HepG2 (cell line): ENCODE measurements around the gene IRF7. TPM values are rescaled to one million over a fixed set of nuclear protein-coding genes. Genes with fewer than 3 reads are reported as not detected.

Experiments used
- ATAC-seq: fragments of 200-7000 bp; cut with Tn5 transposase; 3 replicates; pipeline ENCODE4 v1.9.1; 2020; ENCODE audit warnings: mild to moderate bottlenecking, moderate library complexity
- BruUV-seq: library from RNA; stranded (reverse); fragments of 400-500 nt; replicated peaks from 2 replicates; lab custom pipeline; 2021; lab: Mats Ljungman, UMichigan
- CTCF ChIA-PET: fragments of 300-600 bp; formaldehyde crosslinking; extraction: SDS; loops from one replicate; lab custom pipeline; 2021; ENCODE audit warnings: low total read pairs, inconsistent platforms, low intra/inter-chr PET ratio; lab: Yijun Ruan, JAX
- POLR2A ChIA-PET: fragments of 350-600 bp; sonication (Branson Sonifier 250); formaldehyde crosslinking; loops from one replicate; lab custom pipeline; 2020; ENCODE audit warnings: antibody characterized with exemption, inconsistent platforms; lab: Yijun Ruan, JAX
- DNase-seq: peaks from one replicate; pipeline ENCODE4 v3.0.0-alpha.2; 2015; ENCODE audit warnings: low spot score
- FAIRE-seq: peaks from 3 replicates; lab custom pipeline; 2011; peaks lifted over from hg19 to GRCh38; lab: Jason Lieb, UNC
- H2AFZ ChIP-seq: one replicate; pipeline ENCODE4 v1.6.1; 2011; ENCODE audit warnings: low read length, inconsistent platforms
- H3K27ac ChIP-seq: fragments of 300-600 bp; 3 replicates; pipeline ENCODE4 v1.8.0; 2011; ENCODE audit warnings: mixed run types, mild to moderate bottlenecking, mixed read lengths, low read length, inconsistent platforms; ENCODE audit not compliant: insufficient read depth; ENCODE audit errors: extremely low read length
- H3K27me3 ChIP-seq, 2 experiments: fragments of 200-600 bp in 1 of 2; 2 replicates in 1 of 2; 3 replicates in 1 of 2; pipeline versions ENCODE4 v1.6.0 to v1.8.0; 2011; ENCODE audit warnings: low read length in 2 of 2, mild to moderate bottlenecking in 2 of 2, moderate library complexity in 2 of 2, inconsistent platforms in 1 of 2; ENCODE audit not compliant: insufficient read depth in 2 of 2, control insufficient read depth in 1 of 2
- H3K36me3 ChIP-seq, 2 experiments: fragments of 200-600 bp in 1 of 2; replicated peaks in 1 of 2; 2 replicates in 1 of 2; 3 replicates in 1 of 2; pipeline versions ENCODE4 v1.5.1 to v1.8.0; 2011; ENCODE audit warnings: low read length in 2 of 2, inconsistent platforms in 1 of 2; ENCODE audit not compliant: insufficient read depth in 2 of 2, control insufficient read depth in 1 of 2
- H3K4me1 ChIP-seq: 2 replicates; pipeline ENCODE4 v1.5.1; 2012; ENCODE audit warnings: low read length, inconsistent platforms; ENCODE audit not compliant: insufficient read depth
- H3K4me2 ChIP-seq: 2 replicates; pipeline ENCODE4 v1.6.0; 2011; ENCODE audit warnings: low read depth, low read length, inconsistent platforms
- H3K4me3 ChIP-seq, 3 experiments: fragments of 200-600 bp in 1 of 3; sonication (generic), shearing (Covaris generic) in 1 of 3; replicated peaks in 1 of 3; 2 replicates each; pipeline ENCODE4 v1.5.1; 2011 to 2016; ENCODE audit warnings: low read length in 3 of 3, inconsistent platforms in 2 of 3, low read depth in 2 of 3, mild to moderate bottlenecking in 2 of 3, control low read depth in 1 of 3, mixed read lengths in 1 of 3; ENCODE audit not compliant: insufficient read depth in 1 of 3
- H3K79me2 ChIP-seq: one replicate; pipeline ENCODE4 v1.6.1; 2011; ENCODE audit warnings: low read length, inconsistent platforms; ENCODE audit not compliant: insufficient read depth
- H3K9ac ChIP-seq: 2 replicates; pipeline ENCODE4 v1.6.0; 2011; ENCODE audit warnings: mild to moderate bottlenecking, low read depth, low read length, inconsistent platforms; ENCODE audit not compliant: insufficient read depth
- H3K9me3 ChIP-seq: 2 replicates; pipeline ENCODE4 v1.5.1; 2012; ENCODE audit warnings: mild to moderate bottlenecking, low read length
- H4K20me1 ChIP-seq: 2 replicates; pipeline ENCODE4 v1.6.0; 2011; ENCODE audit warnings: inconsistent platforms, mild to moderate bottlenecking, low read length, moderate library complexity; ENCODE audit not compliant: insufficient read depth
- BHLHE40 ChIP-seq: IDR thresholded peaks from 2 replicates; pipeline ENCODE4 v1.6.1; 2011; ENCODE audit warnings: low read length, improper control_type of control experiment
- CBX2 ChIP-seq, 2 experiments: fragments of 200-600 bp in 1 of 2; sonication (generic); formaldehyde crosslinking in 1 of 2; IDR thresholded peaks; 2 replicates each; pipeline versions ENCODE4 v1.7.0 to v1.8.1; 2018 to 2022; ENCODE audit warnings: low read depth in 2 of 2, low read length in 1 of 2, mild to moderate bottlenecking in 1 of 2, missing genetic modification reagents in 1 of 2
- ETV6 ChIP-seq: sonication (generic); formaldehyde crosslinking; conservative IDR thresholded peaks from 2 replicates; pipeline ENCODE4 v1.4.0; 2020; ENCODE audit warnings: missing genetic modification reagents
- KLF15 ChIP-seq: sonication (generic); formaldehyde crosslinking; IDR thresholded peaks from 2 replicates; pipeline ENCODE4 v1.8.1; 2023; ENCODE audit warnings: borderline replicate concordance, mild to moderate bottlenecking, inconsistent platforms, missing genetic modification reagents, mixed read lengths
- MAFK ChIP-seq, 2 experiments: IDR thresholded peaks in 1 of 2; conservative IDR thresholded peaks in 1 of 2; 2 replicates each; pipeline ENCODE4 v1.6.1; 2011; ENCODE audit warnings: improper control_type of control experiment in 2 of 2, low read length in 2 of 2
- MYC ChIP-seq: sonication (generic); formaldehyde crosslinking; IDR thresholded peaks from 2 replicates; pipeline ENCODE4 v1.9.0; 2021; ENCODE audit warnings: missing genetic modification reagents, borderline replicate concordance
- NR2F6 ChIP-seq, 2 experiments: IDR thresholded peaks; 2 replicates each; pipeline ENCODE4 v1.6.1; 2016; ENCODE audit warnings: antibody characterized with exemption in 1 of 2, mild to moderate bottlenecking in 1 of 2
- RARA ChIP-seq: IDR thresholded peaks from 2 replicates; pipeline ENCODE4 v1.6.1; 2016; ENCODE audit warnings: missing genetic modification reagents, missing compliant biosample characterization
- RBM22 ChIP-seq: fragments of 200-400 bp; formaldehyde crosslinking; optimal IDR thresholded peaks from 2 replicates; pipeline ENCODE3; 2017; ENCODE audit warnings: mild to moderate bottlenecking, low read length, moderate library complexity
- REPIN1 ChIP-seq: sonication (generic); formaldehyde crosslinking; IDR thresholded peaks from 2 replicates; pipeline ENCODE4 v1.8.0; 2022; ENCODE audit warnings: missing genetic modification reagents, low read depth, mild to moderate bottlenecking, borderline replicate concordance
- ZIK1 ChIP-seq: sonication (generic); formaldehyde crosslinking; IDR thresholded peaks from 2 replicates; pipeline ENCODE4 v1.5.0; 2020; ENCODE audit warnings: mild to moderate bottlenecking, low read depth, missing genetic modification reagents, borderline replicate concordance
- ZMYM2 ChIP-seq: sonication (generic); formaldehyde crosslinking; IDR thresholded peaks from 2 replicates; pipeline ENCODE4 v1.8.0; 2022; ENCODE audit warnings: mild to moderate bottlenecking, missing genetic modification reagents
- ZNF138 ChIP-seq: sonication (generic); formaldehyde crosslinking; IDR thresholded peaks from 2 replicates; pipeline ENCODE4 v1.5.0; 2020; ENCODE audit warnings: mild to moderate bottlenecking, low read depth, missing genetic modification reagents
- ZNF180 ChIP-seq: sonication (generic); formaldehyde crosslinking; IDR thresholded peaks from 2 replicates; pipeline ENCODE4 v1.4.0; 2020; ENCODE audit warnings: low read depth, missing genetic modification reagents, borderline replicate concordance
- ZNF205 ChIP-seq: IDR thresholded peaks from 2 replicates; pipeline ENCODE4 v1.6.1; 2018; ENCODE audit warnings: missing biosample characterization, missing genetic modification reagents
- ZNF430 ChIP-seq: sonication (generic); formaldehyde crosslinking; IDR thresholded peaks from 2 replicates; pipeline ENCODE4 v1.9.0; 2021; ENCODE audit warnings: mild to moderate bottlenecking, missing genetic modification reagents
- ZNF576 ChIP-seq: sonication (generic); formaldehyde crosslinking; IDR thresholded peaks from 2 replicates; pipeline ENCODE4 v1.4.0; 2020; ENCODE audit warnings: mild to moderate bottlenecking, missing genetic modification reagents
- ZNF724P ChIP-seq: sonication (generic); formaldehyde crosslinking; IDR thresholded peaks from 2 replicates; pipeline ENCODE4 v1.8.0; 2022; ENCODE audit warnings: missing genetic modification reagents, borderline replicate concordance
- WGBS: methylation state at CpG from one replicate; pipeline ENCODE4 v1.1.6; 2017; ENCODE audit warnings: low lambda C conversion rate; 5-methylcytosine and 5-hydroxymethylcytosine counted together
- in situ Hi-C: cut with HindIII; loops from 2 replicates; pipeline ENCODE4 v1.10.0; 2017; ENCODE audit warnings: low pct_unique_long_range_greater_than_20kb; ENCODE audit not compliant: extremely low pct_ligation_motif_present
- intact Hi-C: fragments of 100-400 bp; cut with micrococcal nuclease; formaldehyde crosslinking; loops from one replicate; pipeline ENCODE4 v1.10.0; 2022; ENCODE audit not compliant: unreplicated experiment
- polyA plus RNA-seq, 8 experiments: library from polyadenylated mRNA; depleted of rRNA in 3 of 8; stranded (reverse) in 7 of 8; unstranded in 1 of 8; fragments of >200 nt; fragmentation: Illumina TruSeq in 4 of 8; extraction: Trizol in 4 of 8; gene quantifications; 2 replicates each; pipeline versions ENCODE4 v1.2.1 to v1.2.3, GENCODE V29; 2011 to 2016; ENCODE audit warnings: low read depth in 4 of 8, missing spikeins in 1 of 8, mixed read lengths in 1 of 8; ENCODE audit not compliant: insufficient read depth in 1 of 8
- total RNA-seq, 5 experiments: library from RNA; depleted of rRNA; stranded (reverse); fragments of >200 nt; fragmentation: Illumina TruSeq; extraction: Trizol; gene quantifications; 2 replicates each; pipeline ENCODE4 v1.2.3, GENCODE V29; 2016; ENCODE audit warnings: low read depth in 1 of 5
- TF ChIP-seq, protein P1 (sequence below): sonication (generic); formaldehyde crosslinking; IDR thresholded peaks from 2 replicates; pipeline ENCODE4 v1.4.0; 2020; ENCODE audit warnings: missing genetic modification reagents, borderline replicate concordance

IRF7 gene
- total and polyA plus RNA-seq, 2 of the 13 experiments (the other 11 are each of a cell fraction or from before 2014, with no cell fraction given) = not detected

GRCh38 chr11:625636-626268 lies 10.0 kb upstream of the IRF7 start:
- Histone ChIP-seq H3K27me3 (no peaks in the 10 kb centered on the region), H3K4me2 (peak overlapping the region; percentile 75), H4K20me1 (peaks cover 16% of the 10 kb centered on the region; the same call in 1 of the 2 replicates), H3K79me2 (no peaks in the 10 kb centered on the region), H3K4me1 (peaks cover 31% of the 10 kb centered on the region), H3K4me3 (peak overlapping the region in 2 of 3 experiments; percentile 53 to 57; a peak in 3 of 6 replicates), H3K27ac (peak overlapping the region; percentile 46), H3K36me3 (peaks cover 0 to 2% of the 10 kb centered on the region in 2 experiments; a peak in 1 of 5 replicates), H2AFZ (no peak overlapping the region), H3K9ac (peak overlapping the region; percentile 52; the same call in 1 of the 2 replicates), H3K9me3 (no peaks in the 10 kb centered on the region)
- WGBS = 18% methylated on average over 7 of the region's 22 CpGs
- CTCF ChIA-PET = no interaction called here
- peak; percentile 61 for ATAC-seq
- POLR2A ChIA-PET = interaction anchor here (1.2 kb wide), 1 partner anchor 38 kb away, joined by 4 read pairs; no protein-coding TSS in a partner anchor
- no peak for DNase-seq
- FAIRE-seq = no peak
- intact Hi-C loops = no loop called here
- in situ Hi-C loops = loop anchor here (10.0 kb wide), 1 partner anchor 71 kb away; no protein-coding TSS in a partner anchor
- BruUV-seq = no TSS peak
- TF ChIP-seq KLF15 = no peak
- no peak for TF ChIP-seq CBX2 (IDR thresholded peaks at IDR 0.05; ENCODE audit: low read depth, low read length)
- no peak for TF ChIP-seq CBX2 (CRISPR knock-in tag; IDR thresholded peaks at IDR 0.05; ENCODE audit: low read depth)
- TF ChIP-seq NR2F6 (IDR thresholded peaks at IDR 0.05) = no peak
- TF ChIP-seq NR2F6 (CRISPR knock-in tag; IDR thresholded peaks at IDR 0.05) = 0 out of 2 replicates have a peak, but pooled peaks have one; percentile 9
- TF ChIP-seq ZNF138 (CRISPR knock-in tag) = peak; percentile 36; the same call in 1 of the 2 replicates
- no peak for TF ChIP-seq REPIN1
- TF ChIP-seq, protein P1, sequence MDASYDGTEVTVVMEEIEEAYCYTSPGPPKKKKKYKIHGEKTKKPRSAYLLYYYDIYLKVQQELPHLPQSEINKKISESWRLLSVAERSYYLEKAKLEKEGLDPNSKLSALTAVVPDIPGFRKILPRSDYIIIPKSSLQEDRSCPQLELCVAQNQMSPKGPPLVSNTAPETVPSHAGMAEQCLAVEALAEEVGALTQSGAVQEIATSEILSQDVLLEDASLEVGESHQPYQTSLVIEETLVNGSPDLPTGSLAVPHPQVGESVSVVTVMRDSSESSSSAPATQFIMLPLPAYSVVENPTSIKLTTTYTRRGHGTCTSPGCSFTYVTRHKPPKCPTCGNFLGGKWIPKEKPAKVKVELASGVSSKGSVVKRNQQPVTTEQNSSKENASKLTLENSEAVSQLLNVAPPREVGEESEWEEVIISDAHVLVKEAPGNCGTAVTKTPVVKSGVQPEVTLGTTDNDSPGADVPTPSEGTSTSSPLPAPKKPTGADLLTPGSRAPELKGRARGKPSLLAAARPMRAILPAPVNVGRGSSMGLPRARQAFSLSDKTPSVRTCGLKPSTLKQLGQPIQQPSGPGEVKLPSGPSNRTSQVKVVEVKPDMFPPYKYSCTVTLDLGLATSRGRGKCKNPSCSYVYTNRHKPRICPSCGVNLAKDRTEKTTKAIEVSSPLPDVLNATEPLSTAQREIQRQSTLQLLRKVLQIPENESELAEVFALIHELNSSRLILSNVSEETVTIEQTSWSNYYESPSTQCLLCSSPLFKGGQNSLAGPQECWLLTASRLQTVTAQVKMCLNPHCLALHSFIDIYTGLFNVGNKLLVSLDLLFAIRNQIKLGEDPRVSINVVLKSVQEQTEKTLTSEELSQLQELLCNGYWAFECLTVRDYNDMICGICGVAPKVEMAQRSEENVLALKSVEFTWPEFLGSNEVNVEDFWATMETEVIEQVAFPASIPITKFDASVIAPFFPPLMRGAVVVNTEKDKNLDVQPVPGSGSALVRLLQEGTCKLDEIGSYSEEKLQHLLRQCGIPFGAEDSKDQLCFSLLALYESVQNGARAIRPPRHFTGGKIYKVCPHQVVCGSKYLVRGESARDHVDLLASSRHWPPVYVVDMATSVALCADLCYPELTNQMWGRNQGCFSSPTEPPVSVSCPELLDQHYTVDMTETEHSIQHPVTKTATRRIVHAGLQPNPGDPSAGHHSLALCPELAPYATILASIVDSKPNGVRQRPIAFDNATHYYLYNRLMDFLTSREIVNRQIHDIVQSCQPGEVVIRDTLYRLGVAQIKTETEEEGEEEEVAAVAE (CRISPR knock-in tag) = no peak
- TF ChIP-seq ZIK1 (CRISPR knock-in tag) = no peak
- TF ChIP-seq ZNF205 (CRISPR knock-in tag) = no peak
- 0 out of 2 replicates have a peak, but pooled peaks have one; percentile 13 for TF ChIP-seq ETV6 (CRISPR knock-in tag)
- no peak for TF ChIP-seq MAFK (conservative IDR thresholded peaks at IDR 0.05 in 1 of 2, IDR thresholded peaks at IDR 0.05 in 1 of 2; ENCODE audit: low read length in 2 of 2)
- 0 out of 2 replicates have a peak, but pooled peaks have one; percentile 32 for TF ChIP-seq MYC
- TF ChIP-seq RBM22 = peak; percentile 42
- no peak for TF ChIP-seq ZNF430 (CRISPR knock-in tag)
- TF ChIP-seq ZNF576 = no peak
- 0 out of 2 replicates have a peak, but pooled peaks have one; percentile 24 for TF ChIP-seq BHLHE40
- TF ChIP-seq ZNF724P (CRISPR knock-in tag) = no peak
- no peak for TF ChIP-seq ZNF180
- TF ChIP-seq ZMYM2 (CRISPR knock-in tag) = no peak
- TF ChIP-seq RARA (CRISPR knock-in tag) = peak; percentile 16; the same call in 1 of the 2 replicates
